ENCODE data around the gene BAMBI. TPM values are rescaled to one million over a fixed set of nuclear protein-coding genes. Genes with fewer than 3 reads are reported as not detected.

The BAMBI gene
- polyA plus RNA-seq, 1 experiment, result 10.8 TPM

DNA sequence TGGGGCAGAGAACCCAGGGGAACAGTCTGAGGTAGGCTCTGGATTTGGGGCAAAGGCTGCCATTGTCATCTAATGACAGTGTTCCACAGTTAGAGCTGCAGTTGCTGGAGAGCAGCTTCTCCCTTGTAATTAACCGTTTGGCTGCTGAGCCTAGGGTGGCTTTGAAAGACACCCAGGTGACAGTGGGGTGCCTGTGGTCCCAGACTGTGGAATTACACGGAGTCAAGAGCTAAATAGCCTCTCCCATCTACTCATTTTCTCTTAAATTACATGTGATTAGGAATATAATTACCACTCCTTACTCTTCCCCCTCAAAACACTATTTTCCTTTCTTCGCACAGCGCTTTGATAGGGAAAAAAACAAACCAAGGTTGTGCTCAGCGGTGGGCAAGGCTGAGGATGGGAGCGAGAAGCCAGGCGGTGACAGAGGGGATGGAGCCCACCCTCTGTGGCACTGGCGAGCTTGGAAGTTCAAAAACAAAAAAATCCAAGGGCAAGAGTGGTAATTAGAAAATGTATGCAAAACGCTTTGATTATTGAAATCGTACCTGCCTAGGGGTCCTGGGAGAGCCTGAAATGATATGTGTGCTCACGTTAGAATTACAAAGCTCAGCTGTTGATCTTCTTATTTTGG is 44.1 kb downstream of the BAMBI start:
- no peak overlapping the region for H3K27ac ChIP-seq (ENCODE audit: low read depth, low read length)
- H3K27me3 ChIP-seq (ENCODE audit: control insufficient read depth, insufficient read depth, low read length), result no peaks in the 10 kb centered on the region
- CTCF ChIA-PET, result interaction anchor here (0.6 to 1.2 kb wide), 3 partner anchors 83 to 409 kb away, joined by 3 to 4 read pairs (median 3); no protein-coding TSS in a partner anchor
- no peak overlapping the region for H3K4me3 ChIP-seq (ENCODE audit: low read depth, low read length)
- TF ChIP-seq, protein P1, sequence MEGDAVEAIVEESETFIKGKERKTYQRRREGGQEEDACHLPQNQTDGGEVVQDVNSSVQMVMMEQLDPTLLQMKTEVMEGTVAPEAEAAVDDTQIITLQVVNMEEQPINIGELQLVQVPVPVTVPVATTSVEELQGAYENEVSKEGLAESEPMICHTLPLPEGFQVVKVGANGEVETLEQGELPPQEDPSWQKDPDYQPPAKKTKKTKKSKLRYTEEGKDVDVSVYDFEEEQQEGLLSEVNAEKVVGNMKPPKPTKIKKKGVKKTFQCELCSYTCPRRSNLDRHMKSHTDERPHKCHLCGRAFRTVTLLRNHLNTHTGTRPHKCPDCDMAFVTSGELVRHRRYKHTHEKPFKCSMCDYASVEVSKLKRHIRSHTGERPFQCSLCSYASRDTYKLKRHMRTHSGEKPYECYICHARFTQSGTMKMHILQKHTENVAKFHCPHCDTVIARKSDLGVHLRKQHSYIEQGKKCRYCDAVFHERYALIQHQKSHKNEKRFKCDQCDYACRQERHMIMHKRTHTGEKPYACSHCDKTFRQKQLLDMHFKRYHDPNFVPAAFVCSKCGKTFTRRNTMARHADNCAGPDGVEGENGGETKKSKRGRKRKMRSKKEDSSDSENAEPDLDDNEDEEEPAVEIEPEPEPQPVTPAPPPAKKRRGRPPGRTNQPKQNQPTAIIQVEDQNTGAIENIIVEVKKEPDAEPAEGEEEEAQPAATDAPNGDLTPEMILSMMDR (IDR thresholded peaks at IDR 0.05; ENCODE audit: low read depth, low read length), result no peak
- no peaks in the 10 kb centered on the region; the same call in 1 of the 2 replicates for H3K9me3 ChIP-seq (ENCODE audit: control insufficient read depth, insufficient read depth, low read length)
- POLR2A ChIA-PET, result interaction anchor here (0.7 kb wide), 1 partner anchor 12 kb away, joined by 6 read pairs; no protein-coding TSS in a partner anchor
- no peak for DNase-seq (ENCODE audit: low read depth, low spot score)

DNA sequence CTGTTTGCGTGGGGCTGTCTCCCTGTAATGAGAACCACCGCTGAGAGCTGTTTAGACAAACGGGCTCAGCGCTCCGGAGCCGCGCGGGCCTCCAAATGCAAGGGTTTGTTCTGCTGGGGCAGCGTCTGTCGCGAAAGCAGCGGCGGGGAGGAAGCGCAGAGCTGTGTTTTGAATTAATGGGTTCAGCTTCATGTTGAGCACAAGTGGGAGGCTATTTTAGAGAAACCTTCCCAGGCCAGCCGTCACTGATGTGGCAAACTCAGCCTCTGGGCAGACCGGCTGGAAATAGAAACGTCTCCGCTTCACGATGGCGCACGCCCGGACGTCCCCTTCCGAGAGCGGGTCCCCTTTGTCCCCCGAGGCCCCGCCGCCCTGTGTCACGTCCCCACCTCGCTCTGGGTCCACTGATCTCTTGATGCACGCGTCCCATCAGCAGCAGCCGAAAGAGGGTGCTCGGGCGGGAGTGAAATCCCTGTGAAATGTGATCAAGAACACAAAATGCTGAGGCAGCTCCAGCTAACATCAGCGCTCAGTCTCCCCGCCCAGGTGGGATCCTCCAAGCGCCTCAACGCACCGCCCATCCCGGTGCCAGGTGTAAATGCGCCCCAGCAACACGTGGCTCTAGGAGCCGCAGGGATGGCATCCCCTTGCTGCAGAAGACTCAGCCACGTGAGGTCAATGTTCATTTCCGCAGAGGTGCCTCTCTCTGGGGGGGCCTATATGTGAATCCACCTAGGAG is 44.9 kb downstream of the BAMBI start:
- Histone ChIP-seq H3K9me3 (ENCODE audit: control insufficient read depth, insufficient read depth, low read length) (no peaks in the 10 kb centered on the region; the same call in 1 of the 2 replicates), H3K4me3 (ENCODE audit: low read depth, low read length) (peak overlapping the region; percentile 58), H3K27me3 (ENCODE audit: control insufficient read depth, insufficient read depth, low read length) (no peaks in the 10 kb centered on the region), H3K27ac (ENCODE audit: low read depth, low read length) (no peak overlapping the region)
- POLR2A ChIA-PET, result interaction anchor here (0.7 kb wide), 3 partner anchors 12 to 45 kb away, joined by 3 to 6 read pairs (median 6); partner anchors contain the start of gene BAMBI
- peak; percentile 4 for DNase-seq (ENCODE audit: low read depth, low spot score)
- TF ChIP-seq, protein P1 (IDR thresholded peaks at IDR 0.05; ENCODE audit: low read depth, low read length), result 0 out of 2 replicates have a peak, but pooled peaks have one; percentile 14
- CTCF ChIA-PET, result interaction anchor here (0.6 to 1.2 kb wide), 2 partner anchors 84 to 409 kb away, joined by 3 read pairs; no protein-coding TSS in a partner anchor

DNA sequence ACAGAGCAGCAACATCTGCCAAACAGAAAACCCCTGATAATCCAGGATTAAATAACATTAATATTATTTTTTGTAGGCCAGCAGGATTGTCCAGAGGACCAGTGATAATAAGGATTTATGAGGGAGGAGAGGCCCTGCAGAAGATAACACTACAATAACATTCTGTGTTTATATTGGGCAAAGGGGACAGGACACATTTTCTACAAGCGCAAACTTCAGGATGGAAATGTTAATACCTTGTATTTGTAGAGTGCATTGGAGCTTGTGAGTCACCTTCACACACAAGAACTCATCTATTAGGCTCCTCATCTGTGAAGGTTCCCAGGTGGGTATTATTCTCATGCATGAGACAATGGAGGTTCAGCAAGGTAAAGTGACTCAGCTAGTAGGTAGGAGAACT is 51.0 kb downstream of the BAMBI start:
- no peak for DNase-seq (ENCODE audit: low read depth, low spot score)
- TF ChIP-seq, protein P1 (IDR thresholded peaks at IDR 0.05; ENCODE audit: low read depth, low read length), result no peak
- CTCF ChIA-PET, result no interaction called here

DNA sequence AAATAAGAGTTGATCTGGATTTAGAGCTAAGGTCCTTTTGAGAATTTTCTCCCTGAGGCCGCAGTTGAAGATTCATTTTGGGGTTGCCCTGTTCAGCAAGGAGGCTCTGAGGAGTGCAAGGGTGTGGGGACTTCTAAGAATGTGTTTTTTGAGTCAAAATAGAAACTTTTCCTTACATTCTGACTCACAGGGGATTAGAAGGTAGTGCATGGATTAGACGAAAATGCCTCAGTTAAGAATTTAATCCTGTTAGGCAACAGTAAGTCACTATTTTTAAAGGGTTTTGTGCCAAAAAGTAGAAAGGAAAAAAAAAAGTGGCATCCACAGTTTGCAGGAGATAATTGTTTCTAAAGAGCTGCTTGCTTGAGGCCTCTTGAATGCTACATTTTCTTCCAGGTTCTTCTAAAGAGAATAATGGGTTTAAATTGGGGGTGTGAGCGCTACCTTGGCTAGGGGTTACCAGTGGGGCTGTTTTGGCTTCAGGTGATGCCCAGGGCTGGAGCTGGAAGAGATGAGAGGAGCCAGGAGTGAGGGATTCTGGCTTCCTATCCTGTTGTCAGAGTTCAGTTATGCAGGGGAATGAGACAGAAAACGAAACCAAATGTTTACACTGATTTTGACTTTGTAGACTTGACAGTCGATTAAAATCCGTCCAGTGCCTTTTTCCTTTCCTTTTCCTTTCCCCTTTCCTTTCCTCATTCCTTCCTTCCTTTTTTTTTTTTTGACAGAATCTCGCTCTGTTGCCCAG is 52.9 kb downstream of the BAMBI start:
- DNase-seq (ENCODE audit: low read depth, low spot score), result no peak
- TF ChIP-seq, protein P1 (IDR thresholded peaks at IDR 0.05; ENCODE audit: low read depth, low read length), result no peak
- no peak overlapping the region for H3K4me3 ChIP-seq (ENCODE audit: low read depth, low read length)

More for the DNA sequence above, 51.0 kb downstream of the BAMBI start:
- Histone ChIP-seq H3K4me3 (ENCODE audit: low read depth, low read length) (no peak overlapping the region), H3K27ac (ENCODE audit: low read depth, low read length) (no peak overlapping the region), H3K27me3 (ENCODE audit: control insufficient read depth, insufficient read depth, low read length) (no peaks in the 10 kb centered on the region), H3K9me3 (ENCODE audit: control insufficient read depth, insufficient read depth, low read length) (no peaks in the 10 kb centered on the region; the same call in 1 of the 2 replicates)
- POLR2A ChIA-PET, result no interaction called here

More for the DNA sequence above, 52.9 kb downstream of the BAMBI start:
- H3K27ac ChIP-seq (ENCODE audit: low read depth, low read length), result no peak overlapping the region
- H3K9me3 ChIP-seq (ENCODE audit: control insufficient read depth, insufficient read depth, low read length), result peaks cover 3% of the 10 kb centered on the region; the same call in 1 of the 2 replicates
- ChIA-PET CTCF (interaction anchor here (0.7 kb wide), 1 partner anchor 42 kb away, joined by 3 read pairs; no protein-coding TSS in a partner anchor), POLR2A (no interaction called here)
- no peaks in the 10 kb centered on the region for H3K27me3 ChIP-seq (ENCODE audit: control insufficient read depth, insufficient read depth, low read length)

Data from AG04450 (cell line).